BJ (cell line): ENCODE data around the gene NPBWR2. TPM values are rescaled to one million over a fixed set of nuclear protein-coding genes. Genes with fewer than 3 reads are reported as not detected.

ENCODE experiments used
- CTCF ChIA-PET: fragments of 350-600 bp; formaldehyde crosslinking; extraction: SDS; loops from one replicate; lab custom pipeline; 2021; ENCODE audit warnings: antibody characterized with exemption, inconsistent platforms; lab: Yijun Ruan, JAX
- POLR2A ChIA-PET: fragments of 300-600 bp; sonication (Branson Sonifier 250); formaldehyde crosslinking; extraction: SDS; loops from one replicate; lab custom pipeline; 2021; ENCODE audit warnings: antibody characterized with exemption; lab: Charles Lee
- DNase-seq: peaks from one replicate; pipeline ENCODE4 v3.0.0-alpha.2; 2011; ENCODE audit warnings: low read depth
- H3K27me3 ChIP-seq: 2 replicates; pipeline ENCODE4 v1.6.0; 2011; ENCODE audit warnings: low read length; ENCODE audit not compliant: control insufficient read depth, insufficient read depth
- H3K36me3 ChIP-seq: 2 replicates; pipeline ENCODE4 v1.5.1; 2011; ENCODE audit warnings: low read length; ENCODE audit not compliant: control insufficient read depth, insufficient read depth
- H3K4me3 ChIP-seq: 2 replicates; pipeline ENCODE4 v1.5.1; 2011; ENCODE audit warnings: low read depth, mild to moderate bottlenecking, control low read depth, low read length
- polyA plus RNA-seq: library from polyadenylated mRNA; depleted of rRNA; stranded (reverse); fragments of >200 nt; gene quantifications from 2 replicates; pipeline ENCODE4 v1.2.3, GENCODE V29; 2011
- TF ChIP-seq, protein P1 (sequence below): IDR thresholded peaks from 2 replicates; pipeline ENCODE4 v1.5.1; 2011; ENCODE audit warnings: low read depth, mild to moderate bottlenecking, control low read depth, inconsistent platforms, low read length, moderate library complexity; ENCODE audit not compliant: insufficient read depth

NPBWR2 gene
- polyA plus RNA-seq, 1 experiment: not detected

- Histone ChIP-seq H3K36me3 (no peaks in the 10 kb centered on the region), H3K27me3 (peaks cover 26% of the 10 kb centered on the region), H3K4me3 (no peak overlapping the region)
- TF ChIP-seq, protein P1, sequence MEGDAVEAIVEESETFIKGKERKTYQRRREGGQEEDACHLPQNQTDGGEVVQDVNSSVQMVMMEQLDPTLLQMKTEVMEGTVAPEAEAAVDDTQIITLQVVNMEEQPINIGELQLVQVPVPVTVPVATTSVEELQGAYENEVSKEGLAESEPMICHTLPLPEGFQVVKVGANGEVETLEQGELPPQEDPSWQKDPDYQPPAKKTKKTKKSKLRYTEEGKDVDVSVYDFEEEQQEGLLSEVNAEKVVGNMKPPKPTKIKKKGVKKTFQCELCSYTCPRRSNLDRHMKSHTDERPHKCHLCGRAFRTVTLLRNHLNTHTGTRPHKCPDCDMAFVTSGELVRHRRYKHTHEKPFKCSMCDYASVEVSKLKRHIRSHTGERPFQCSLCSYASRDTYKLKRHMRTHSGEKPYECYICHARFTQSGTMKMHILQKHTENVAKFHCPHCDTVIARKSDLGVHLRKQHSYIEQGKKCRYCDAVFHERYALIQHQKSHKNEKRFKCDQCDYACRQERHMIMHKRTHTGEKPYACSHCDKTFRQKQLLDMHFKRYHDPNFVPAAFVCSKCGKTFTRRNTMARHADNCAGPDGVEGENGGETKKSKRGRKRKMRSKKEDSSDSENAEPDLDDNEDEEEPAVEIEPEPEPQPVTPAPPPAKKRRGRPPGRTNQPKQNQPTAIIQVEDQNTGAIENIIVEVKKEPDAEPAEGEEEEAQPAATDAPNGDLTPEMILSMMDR: no peak
- CTCF ChIA-PET: interaction anchor here (0.6 to 2.2 kb wide), 2 partner anchors 34 to 47 kb away, joined by 3 to 9 read pairs; no protein-coding TSS in a partner anchor
- no peak for DNase-seq
- POLR2A ChIA-PET: no interaction called here
Measured at GRCh38 chr20:64086801-64087200, 20.6 kb downstream of the NPBWR2 start.

DNA sequence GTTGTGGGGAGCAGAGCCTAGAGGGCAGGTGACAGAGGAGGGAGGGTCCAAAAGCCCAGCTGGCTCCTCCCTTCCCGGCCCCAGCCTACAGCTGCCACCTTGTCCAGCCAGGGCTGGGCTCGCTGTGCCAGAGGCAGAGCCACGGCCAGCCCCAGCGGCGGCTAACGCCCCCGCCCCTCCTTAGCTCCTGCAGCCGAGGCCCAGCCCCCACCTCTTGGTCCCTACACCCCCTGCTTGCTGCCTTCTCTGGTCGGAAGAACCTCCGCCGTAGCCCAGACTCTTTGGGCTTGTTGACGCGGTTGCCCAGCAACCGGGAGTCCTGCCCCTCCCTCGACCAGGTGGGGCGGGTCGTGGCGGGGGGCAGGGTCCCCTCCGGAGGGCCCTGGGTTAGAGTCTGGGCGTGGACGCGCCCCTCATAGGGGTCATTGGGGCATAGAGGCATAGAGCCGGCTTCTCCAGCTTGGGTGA, 22.6 kb downstream of the NPBWR2 start:
- Histone ChIP-seq H3K36me3 (no peaks in the 10 kb centered on the region), H3K27me3 (peaks cover 24% of the 10 kb centered on the region), H3K4me3 (no peak overlapping the region)
- DNase-seq: no peak
- POLR2A ChIA-PET: no interaction called here
- TF ChIP-seq, protein P1: no peak
- CTCF ChIA-PET: interaction anchor here (0.6 to 6.4 kb wide), 7 partner anchors 11 to 840 kb away, joined by 3 to 49 read pairs (median 4); no protein-coding TSS in a partner anchor

GRCh38 chr20:64083804-64084684, 23.3 kb downstream of the NPBWR2 start, which contains the start of gene LKAAEAR1:
TSS of gene LKAAEAR1 (minus strand) at chr20:64084398. CDS start at chr20:64084219, 179 bp downstream.
- H3K27me3 ChIP-seq: peaks cover 24% of the 10 kb centered on the region
- TF ChIP-seq, protein P1: no peak
- POLR2A ChIA-PET: no interaction called here
- CTCF ChIA-PET: interaction anchor here (0.6 to 6.4 kb wide), 11 partner anchors 9 to 839 kb away, joined by 3 to 49 read pairs (median 4); no protein-coding TSS in a partner anchor
- no peak for DNase-seq
- no peaks in the 10 kb centered on the region for H3K36me3 ChIP-seq
- H3K4me3 ChIP-seq: peak within 1 kb of the TSS; percentile 44

GRCh38 chr20:64083378-64083803, 24.0 kb downstream of the NPBWR2 start:
- TF ChIP-seq, protein P1: peak; percentile 63
- Histone ChIP-seq H3K4me3 (peak overlapping the region; percentile 44), H3K27me3 (peaks cover 24% of the 10 kb centered on the region), H3K36me3 (no peaks in the 10 kb centered on the region)
- ChIA-PET CTCF (interaction anchor here (1.1 to 6.4 kb wide), 8 partner anchors 9 to 37 kb away, joined by 3 to 49 read pairs (median 6); no protein-coding TSS in a partner anchor), POLR2A (no interaction called here)
- DNase-seq: no peak
